ENCODE measurements around the gene FEM1A.
"Not testable (repeated sequence)": the region's sequence is repeated elsewhere in the genome, so short reads cannot be mapped to it uniquely, and the experiment has no call there.

Gene FEM1A

DNA sequence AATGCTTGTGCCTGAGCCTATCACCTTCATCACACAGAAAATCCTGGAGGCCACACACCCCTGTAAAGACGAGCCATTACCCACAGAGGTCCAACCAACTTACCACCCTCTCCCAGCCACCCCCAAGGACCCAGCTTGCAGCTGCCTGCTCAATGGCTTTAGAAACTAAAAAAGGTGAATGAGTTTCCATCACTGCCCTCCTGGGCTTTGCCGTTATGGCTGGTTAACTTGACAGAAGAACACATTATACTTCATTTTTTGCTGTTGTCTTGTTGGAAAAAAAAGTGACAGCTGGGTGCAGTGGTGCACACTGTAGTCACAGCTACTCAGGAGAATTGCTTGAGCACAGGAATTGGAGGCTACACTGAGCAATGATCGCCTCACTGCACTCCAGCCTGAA, 17.4 kb upstream of the FEM1A start:
- no peak for DNase-seq

DNA sequence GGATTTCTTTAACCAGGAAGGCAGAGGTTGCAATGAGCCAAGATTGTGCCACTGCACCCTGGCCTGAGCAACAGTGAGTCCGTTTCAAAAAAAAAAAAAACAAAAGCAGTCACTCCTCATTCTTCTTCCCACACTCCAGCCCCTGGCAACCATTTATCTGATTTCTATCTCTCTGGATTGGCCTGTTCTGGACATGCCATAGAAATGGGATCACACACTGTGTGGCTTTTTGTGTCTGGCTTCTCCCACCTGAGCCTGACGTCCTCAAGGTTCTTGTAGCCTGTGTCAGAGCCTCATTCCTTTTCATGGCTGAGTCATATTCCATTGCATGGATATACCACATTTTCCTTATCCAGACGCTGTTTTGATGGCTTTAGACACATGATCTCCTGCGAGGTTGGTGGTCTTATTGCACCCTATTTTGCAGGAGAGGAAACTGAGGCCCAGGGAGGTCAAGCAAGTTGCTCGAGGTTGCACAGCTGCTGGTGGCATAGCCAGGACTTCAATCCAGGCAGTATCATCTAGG, 15.8 kb upstream of the FEM1A start:
- DNase-seq = no peak

DNA sequence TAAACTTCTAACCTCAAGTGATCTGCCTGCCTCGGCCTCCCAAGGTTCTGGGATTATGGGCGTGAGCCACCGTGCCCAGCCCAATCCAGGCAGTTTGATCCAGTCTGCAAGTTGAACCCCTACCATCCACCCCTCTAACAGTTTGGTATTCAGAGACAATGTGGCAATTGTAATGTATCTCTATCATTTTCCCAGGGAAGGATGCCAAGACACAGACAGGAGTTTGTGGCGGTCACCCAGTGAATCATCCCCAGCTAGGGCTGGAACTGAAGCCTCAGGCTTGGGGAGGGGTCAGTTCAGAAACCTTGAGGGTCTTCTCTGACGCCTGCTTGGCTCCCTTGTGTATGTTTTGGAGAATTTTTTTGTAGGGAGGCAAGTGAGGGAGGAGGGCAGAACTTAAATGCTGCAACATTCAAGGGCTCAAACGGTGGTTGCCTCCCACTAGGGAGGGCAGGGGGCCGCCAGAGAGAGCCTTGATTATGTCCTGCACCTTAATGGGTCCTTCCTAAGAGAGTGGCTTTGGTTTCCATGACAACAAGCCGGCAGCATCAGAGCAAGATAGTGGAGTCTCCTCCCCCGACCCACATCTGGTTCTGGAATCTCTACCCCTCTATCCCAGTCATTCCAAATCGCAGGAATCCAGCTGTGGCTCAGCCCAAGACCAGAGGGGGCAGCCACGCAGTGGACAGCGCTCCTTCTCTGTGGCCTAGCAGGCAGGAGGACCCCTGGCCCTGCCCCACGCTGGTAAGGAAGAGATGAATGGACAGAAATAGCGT, 14.9 kb upstream of the FEM1A start:
- no peak for DNase-seq

DNA sequence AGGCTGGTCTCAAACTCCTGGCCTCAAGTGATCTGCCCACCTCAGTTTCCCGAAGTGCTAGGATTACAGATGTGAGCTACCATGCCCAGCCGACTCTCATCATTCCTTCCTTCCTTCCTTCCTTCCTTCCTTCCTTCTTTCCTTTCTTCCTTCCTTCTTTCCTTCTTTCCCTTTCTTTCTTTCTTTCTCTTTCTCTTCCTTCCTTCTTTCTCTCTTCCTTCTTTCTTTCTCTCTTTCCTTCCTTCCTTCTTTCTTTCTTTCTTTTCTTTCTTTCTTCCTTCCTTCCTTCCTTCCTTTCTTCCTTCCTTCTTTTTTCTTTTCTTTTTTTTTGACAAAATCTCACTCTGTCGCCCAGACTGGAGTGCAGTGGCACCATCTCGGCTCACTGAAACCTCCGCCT, 13.4 kb upstream of the FEM1A start:
- not testable (repeated sequence) for DNase-seq

DNA sequence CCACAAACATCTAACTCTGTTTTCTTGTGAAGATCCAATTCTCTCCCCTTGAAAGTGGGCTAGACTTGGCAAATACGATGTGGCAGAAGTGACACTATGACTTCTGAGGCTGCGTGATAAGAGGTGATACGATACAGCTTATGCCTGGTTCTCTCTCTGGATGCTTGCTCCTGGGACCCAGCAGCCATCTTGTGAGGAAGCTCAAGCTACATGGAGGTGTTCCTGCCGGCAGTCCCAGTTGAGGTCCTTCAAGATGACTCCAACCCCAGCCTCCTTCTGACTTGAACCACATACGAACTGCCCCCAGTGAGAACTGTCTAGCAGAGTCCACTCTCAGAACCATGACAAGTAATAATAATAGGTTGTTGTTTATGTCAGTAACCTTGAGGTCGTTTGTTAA, 10.7 kb upstream of the FEM1A start:
- DNase-seq = no peak

DNA sequence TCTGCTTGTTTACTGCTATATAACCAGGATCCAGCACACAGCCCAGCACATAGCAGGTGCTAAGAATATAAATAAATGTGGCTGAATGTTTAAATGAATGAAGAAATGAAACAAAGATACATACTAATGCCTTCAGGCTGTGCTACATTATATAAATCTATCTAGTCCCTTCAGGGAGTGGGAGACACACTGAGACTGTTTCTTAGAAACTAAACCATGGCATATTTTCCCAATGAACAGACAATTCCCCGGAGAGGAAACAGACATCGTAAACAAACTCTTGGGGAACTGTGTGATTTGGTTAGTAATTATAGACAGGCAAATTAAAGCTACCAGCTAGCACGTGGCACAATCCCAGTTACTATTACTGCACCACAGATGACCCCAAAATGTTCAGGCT, 9.7 kb upstream of the FEM1A start:
- no peak for DNase-seq

DNA sequence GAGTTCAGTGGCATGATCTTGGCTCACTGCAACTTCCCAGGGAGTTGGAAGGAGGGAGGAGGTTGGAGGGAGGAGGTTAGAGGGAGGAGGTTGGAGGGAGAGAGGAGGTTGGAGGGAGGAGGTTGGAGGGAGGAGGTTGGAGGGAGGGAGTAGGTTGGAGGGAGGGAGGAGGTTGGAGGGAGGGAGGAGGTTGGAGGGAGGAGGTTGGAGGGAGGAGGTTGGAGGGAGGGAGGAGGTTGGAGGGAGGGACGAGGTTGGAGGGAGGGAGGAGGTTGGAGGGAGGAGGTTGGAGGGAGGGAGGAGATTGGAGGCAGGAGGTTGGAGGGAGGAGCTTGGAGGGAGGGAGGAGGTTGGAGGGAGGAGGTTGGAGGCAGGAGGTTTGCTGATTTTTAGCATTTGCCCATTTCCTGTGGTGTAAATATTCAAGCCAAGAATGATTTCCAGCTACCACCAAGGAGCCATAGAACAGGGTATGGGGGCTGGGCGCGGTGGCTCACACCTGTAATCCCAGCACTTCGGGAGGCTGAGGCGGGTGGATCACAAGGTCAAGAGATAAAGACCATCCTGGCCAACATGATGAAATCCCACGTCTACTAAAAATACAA, 5.0 kb upstream of the FEM1A start:
- DNase-seq = not testable (repeated sequence)

DNA sequence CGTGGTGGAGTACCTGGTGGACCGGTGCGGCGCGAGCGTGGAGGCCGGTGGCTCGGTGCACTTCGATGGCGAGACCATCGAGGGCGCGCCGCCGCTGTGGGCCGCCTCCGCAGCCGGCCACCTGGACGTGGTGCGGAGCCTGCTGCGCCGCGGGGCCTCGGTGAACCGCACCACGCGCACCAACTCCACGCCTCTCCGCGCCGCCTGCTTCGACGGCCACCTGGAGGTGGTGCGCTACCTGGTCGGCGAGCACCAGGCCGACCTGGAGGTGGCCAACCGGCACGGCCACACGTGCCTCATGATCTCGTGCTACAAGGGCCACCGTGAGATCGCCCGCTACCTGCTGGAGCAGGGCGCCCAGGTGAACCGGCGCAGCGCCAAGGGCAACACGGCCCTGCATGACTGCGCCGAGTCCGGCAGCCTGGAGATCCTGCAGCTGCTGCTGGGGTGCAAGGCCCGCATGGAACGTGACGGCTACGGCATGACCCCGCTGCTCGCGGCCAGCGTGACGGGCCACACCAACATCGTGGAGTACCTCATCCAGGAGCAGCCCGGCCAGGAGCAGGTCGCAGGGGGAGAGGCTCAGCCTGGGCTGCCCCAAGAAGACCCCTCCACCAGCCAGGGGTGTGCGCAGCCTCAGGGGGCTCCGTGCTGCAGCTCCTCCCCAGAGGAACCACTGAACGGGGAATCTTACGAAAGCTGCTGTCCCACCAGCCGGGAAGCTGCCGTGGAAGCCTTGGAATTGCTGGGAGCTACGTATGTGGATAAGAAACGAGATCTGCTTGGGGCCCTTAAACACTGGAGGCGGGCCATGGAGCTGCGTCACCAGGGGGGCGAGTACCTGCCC, 708 bp downstream of the FEM1A start:
- DNase-seq = peak; percentile 30

DNA sequence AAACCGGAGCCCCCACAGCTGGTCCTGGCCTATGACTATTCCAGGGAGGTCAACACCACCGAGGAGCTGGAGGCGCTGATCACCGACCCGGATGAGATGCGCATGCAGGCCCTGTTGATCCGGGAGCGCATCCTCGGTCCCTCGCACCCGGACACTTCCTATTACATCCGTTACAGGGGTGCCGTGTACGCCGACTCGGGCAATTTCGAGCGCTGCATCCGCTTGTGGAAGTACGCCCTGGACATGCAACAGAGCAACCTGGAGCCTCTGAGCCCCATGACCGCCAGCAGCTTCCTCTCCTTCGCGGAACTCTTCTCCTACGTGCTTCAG, 1.3 kb downstream of the FEM1A start:
- not testable (repeated sequence) for DNase-seq

DNA sequence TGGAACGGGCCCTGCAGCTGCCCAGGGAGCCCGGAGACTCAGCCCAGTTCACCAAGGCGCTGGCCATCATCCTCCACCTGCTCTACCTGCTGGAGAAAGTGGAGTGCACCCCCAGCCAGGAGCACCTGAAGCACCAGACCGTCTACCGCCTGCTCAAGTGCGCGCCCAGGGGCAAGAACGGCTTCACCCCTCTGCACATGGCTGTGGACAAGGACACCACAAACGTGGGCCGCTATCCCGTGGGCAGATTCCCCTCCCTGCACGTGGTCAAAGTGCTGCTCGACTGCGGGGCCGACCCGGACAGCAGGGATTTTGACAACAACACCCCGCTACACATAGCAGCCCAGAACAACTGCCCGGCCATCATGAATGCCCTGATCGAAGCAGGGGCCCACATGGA, 1.7 kb downstream of the FEM1A start:
- not testable (repeated sequence) for DNase-seq

DNA sequence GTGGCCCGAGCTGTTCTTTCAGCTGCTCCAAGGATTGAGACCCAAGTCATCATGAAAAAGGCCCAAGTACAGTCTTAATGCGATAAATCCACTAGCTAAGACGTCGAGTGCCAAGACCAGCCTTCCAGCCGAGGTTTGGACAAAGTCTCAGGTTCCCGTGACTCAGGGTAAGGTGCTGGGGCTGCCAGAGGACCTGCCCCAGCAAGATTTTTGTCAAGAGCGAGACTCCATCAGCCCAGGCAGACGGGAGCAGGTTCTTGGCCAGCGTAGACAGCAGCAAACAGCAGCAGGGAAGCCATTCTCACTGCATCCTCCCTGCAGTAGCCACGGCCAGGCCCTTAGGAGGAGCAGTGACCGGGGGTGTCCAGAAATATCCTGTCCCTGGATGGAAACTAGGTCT, 3.4 kb downstream of the FEM1A start:
- no peak for DNase-seq

DNA sequence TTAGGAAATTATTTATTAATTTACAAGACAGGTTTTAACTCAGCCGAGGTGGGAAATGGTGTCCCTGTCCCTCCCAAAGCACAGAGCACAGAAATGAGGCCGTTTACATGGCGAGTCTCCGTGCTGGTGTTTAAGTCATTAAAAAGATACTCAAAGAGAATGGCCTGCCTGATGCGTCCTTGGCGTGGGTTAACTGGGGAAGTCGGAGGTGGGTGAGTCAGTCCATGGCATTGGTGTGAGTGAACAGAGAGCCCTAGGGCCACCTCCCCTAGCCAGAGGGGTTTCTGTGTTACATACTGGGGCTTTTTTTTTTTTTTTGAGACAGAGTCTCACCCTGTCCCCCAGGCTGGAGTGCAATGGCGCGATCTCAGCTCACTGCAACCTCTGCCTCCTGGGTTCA, 3.9 kb downstream of the FEM1A start:
- no peak for DNase-seq

DNA sequence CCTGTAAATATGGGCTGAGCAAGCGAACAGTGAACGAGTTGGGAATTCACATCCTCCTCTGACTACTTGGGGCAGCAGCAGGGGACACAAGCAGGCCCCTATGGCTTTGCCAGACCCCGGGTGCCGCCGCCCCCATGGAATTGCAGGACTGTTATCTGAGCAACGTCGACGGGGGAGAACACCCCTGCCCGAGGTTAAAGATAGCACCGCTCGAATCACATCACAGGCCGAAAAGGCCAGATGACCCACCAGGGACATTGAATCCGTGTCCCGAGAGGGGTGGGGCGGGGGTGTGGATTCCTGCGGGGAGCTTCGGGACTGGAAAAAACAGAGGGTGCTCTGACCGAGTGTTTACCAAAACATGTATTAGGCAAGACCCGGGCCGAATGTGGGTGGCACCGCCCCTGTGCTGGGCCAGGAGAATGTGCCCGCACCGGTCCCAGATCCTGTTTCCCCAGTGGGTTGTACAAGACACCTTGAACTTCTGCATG, 9.1 kb downstream of the FEM1A start:
- no peak for DNase-seq

DNA sequence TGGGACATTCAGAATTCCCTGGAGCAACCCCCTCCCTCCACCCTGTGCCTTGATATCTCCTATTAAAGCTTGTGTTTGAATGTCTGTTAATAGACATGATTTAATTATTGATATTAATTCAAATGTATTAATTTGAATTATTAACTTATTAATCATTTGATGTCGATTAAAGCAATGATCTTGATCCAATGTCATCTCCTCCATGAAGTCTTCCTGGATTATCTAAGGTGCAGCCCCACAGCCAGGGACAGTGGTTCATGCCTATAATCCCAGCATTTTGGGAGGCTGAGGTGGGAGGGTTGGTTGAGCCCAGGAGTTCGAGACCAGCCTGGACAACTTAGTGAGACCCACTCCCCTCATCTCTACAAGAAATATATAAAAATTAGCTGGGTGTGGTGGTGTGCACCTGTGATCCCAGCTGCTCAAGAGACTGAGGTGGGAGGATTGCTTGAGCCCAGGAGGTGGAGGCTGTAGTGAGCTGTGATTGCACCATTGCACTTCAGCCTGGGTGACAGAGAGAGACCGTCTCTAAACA, 9.6 kb downstream of the FEM1A start:
- no peak for DNase-seq

DNA sequence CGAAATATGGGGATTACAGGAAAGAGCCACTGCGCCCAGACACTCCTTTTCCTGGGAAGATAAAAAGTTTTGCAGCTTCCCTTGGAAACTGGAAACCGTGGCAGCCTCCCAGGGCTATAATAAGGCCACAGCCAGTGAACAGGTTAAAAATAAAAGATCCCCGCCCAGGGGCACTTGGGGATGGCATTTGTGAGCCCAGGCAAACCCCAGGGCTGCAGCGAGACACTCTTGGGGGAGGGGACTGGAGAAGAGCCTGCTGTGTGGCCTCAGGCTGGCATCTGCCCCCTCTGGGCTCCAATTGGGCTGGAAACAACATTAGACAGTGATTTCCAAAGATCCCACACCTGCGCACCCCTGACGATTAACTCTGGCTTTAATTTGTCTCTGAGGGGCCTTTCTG, 11.2 kb downstream of the FEM1A start:
- DNase-seq = no peak

DNA sequence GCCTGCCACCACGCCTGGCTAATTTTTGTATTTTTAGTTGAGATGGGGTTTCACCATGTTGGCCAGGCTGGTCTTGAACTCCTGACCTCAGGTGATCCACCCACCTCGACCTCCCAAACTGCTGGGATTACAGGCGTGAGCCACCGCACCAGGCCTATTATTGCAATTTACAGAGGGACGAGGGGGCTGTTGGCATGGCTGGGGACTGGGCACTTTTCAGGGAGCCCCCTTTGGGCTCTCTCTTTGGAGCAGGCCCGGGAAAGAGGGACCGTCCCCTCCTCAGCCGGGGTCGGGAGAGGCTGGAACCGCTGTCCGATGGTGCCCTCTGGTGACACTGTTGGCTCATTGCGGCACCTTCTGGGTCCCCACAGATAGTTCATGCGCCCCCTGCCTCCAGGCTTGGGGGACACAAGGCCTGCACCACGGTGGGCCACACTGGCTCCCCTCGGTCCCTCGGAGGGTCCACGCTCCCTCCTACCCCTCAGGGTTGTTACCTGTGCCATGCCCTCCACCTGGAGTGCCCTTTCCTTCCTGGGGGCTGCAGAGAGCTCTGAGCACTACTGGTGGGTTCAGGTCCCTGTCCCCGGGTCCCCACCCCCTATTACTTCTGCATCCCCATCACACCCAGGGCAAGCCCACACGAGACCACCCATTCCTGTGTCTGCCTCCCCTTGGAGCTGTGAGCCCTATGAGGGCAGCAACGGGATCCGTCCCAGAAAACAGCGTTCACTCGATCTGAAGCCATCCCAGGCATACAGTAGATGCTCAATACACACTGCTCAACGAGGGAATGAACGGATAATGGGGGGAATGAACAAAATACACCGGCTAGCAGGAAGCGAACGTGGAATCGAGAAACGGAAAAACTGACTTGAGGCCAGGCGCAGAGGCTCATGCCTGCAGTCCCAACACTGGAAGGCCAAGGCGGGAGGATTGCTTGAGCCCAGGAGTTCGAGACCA, 12.5 kb downstream of the FEM1A start:
- peak; percentile 77 for DNase-seq

DNA sequence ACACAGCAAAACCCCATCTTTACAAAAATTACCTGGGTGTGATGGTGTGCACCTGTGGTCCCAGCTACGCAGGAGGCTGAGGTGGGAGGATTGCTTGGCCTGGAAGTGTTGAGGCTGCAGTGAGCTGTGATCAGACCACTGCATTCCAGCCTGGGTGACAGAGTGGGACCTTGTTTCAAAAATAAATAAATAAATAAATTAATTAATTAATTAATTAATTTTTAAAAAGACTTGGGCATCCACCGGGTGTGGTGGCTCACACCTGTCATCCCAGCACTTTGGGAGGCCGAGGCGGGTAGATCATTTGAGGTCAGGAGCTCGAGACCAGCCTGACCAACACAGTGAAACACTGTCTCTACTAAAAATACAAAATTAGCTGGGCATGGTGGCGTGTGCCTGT, 13.6 kb downstream of the FEM1A start:
- not testable (repeated sequence) for DNase-seq

DNA sequence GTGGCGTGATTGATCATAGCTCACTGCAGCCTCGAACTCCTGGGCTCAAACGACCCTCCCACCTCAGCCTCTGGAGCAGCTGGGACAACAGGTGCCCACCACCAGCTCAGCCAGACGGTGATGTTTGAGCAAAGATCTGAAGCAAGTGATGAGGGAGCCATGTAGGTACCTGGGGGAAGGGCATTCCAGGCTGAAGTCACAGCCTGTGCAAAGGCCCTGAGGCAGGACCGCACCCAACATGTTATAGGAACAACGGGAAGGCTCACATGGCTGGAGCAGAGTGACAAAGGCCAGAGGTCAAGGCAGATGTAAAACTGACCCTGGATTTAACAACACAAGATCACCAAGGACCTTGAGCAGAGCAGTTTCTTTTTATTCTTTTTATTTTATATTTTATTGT, 14.8 kb downstream of the FEM1A start:
- DNase-seq = no peak

DNA sequence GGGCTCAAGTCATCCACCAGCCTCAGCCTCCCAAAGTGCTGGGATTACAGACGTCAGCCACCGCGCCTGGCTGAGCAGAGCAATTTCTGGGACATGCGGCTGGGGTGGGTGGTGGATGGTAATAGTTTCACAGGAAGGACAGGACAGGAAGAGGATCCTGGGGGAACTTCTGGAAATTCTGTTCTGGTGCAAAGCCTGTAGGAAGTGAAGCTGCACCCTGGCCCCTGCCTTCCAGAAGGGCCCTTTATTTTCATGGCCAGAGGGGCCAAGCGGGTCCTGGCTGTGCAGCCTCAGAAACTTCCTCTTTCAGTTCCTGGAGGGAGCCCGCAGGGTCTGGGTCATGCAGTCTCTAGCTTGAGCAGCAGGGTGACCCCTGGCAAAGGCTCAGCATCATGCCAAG, 15.7 kb downstream of the FEM1A start:
- DNase-seq = no peak

DNA sequence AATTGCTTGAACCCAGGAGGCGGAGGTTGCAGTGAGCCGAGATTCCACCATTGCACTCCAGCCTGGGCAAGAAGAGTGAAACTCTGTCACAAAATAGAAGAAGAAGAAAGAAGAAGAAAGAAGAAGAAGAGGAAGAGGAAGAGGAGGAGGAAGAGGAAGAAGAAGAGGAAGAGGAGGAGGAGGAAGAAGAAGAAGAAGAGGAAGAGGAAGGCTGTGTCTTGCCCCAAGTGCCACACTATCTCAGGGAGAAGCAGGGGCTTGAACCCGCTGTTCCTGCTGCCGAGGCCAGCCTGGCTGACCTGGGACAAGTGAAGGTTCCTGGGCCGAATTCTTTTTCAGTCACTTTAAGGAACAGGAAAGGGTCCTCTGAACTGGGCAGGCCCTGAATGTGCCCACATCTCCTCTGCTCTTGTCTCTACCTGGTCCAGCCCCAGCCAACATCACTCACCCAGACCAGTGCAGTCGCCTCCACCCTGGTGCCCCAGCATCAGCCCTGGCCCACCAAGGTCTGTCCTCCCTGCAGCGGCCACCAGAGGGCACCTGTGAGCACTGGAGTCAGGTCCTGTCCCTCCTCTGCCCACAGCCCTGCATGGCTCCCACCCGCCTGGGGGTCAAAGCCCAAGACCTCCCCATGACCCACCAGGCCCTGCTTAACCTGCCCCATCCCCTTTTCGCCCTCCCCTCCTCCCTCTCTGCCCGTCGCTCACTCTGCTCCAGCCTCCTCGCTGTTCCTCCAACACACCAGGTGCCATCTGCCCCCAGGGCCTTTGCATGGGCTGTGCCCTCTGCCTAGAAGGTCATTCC, 20.0 kb downstream of the FEM1A start:
- DNase-seq = peak; percentile 93
